OCI-LY7 (cell line): ENCODE measurements around the gene FOXJ2. TPM values are rescaled to one million over a fixed set of nuclear protein-coding genes. Genes with fewer than 3 reads are reported as not detected.

ENCODE experiments used
- BruUV-seq: library from RNA; stranded (reverse); fragments of 400-500 nt; replicated peaks from 2 replicates; lab custom pipeline; 2021; lab: Mats Ljungman, UMichigan
- CTCF ChIA-PET: fragments of 300-600 bp; sonication (Branson Sonifier 250); formaldehyde crosslinking; loops from one replicate; lab custom pipeline; 2022; ENCODE audit warnings: antibody characterized with exemption; ENCODE audit not compliant: unreplicated experiment; lab: Charles Lee
- POLR2A ChIA-PET: fragments of 300-600 bp; sonication (Branson Sonifier 250); formaldehyde crosslinking; loops from one replicate; lab custom pipeline; 2022; ENCODE audit warnings: antibody characterized with exemption; lab: Charles Lee
- DNase-seq: peaks from one replicate; pipeline ENCODE4 v3.0.0-alpha.2; 2015; ENCODE audit warnings: low spot score
- H2AFZ ChIP-seq: fragments of 200-600 bp; sonication (generic), shearing (Covaris generic); 2 replicates; pipeline ENCODE4 v1.6.1; 2014; ENCODE audit warnings: mild to moderate bottlenecking, antibody characterized with exemption, low read length, moderate library complexity
- H3K27ac ChIP-seq: fragments of 200-600 bp; sonication (generic); 2 replicates; pipeline ENCODE4 v1.5.1; 2014; ENCODE audit warnings: mixed run types, low read depth, mild to moderate bottlenecking, moderate library complexity, low read length, inconsistent platforms; ENCODE audit not compliant: poor library complexity, severe bottlenecking
- H3K36me3 ChIP-seq: fragments of 200-600 bp; sonication (generic); 2 replicates; pipeline ENCODE4 v1.6.1; 2014; ENCODE audit warnings: mild to moderate bottlenecking, antibody characterized with exemption, low read length, moderate library complexity, mixed read lengths; ENCODE audit not compliant: insufficient read depth
- H3K4me1 ChIP-seq: fragments of 200-600 bp; sonication (generic); 2 replicates; pipeline ENCODE4 v1.5.1; 2014; ENCODE audit warnings: mild to moderate bottlenecking, low read length; ENCODE audit not compliant: insufficient read depth, poor library complexity, severe bottlenecking
- H3K4me2 ChIP-seq: fragments of 200-600 bp; sonication (generic); 2 replicates; pipeline ENCODE4 v1.6.1; 2014; ENCODE audit warnings: mild to moderate bottlenecking, low read length
- H3K4me3 ChIP-seq: fragments of 200-600 bp; sonication (generic); 2 replicates; pipeline ENCODE4 v1.5.1; 2014; ENCODE audit warnings: mild to moderate bottlenecking, low read depth, low read length; ENCODE audit not compliant: poor library complexity, severe bottlenecking
- H3K79me2 ChIP-seq: fragments of 200-600 bp; sonication (generic); 2 replicates; pipeline ENCODE4 v1.6.1; 2016; ENCODE audit warnings: low read depth, mild to moderate bottlenecking, low read length, moderate library complexity, mixed read lengths; ENCODE audit not compliant: insufficient read depth
- H3K9me2 ChIP-seq: fragments of 200-600 bp; sonication (generic); 2 replicates; pipeline ENCODE4 v1.6.1; 2016; ENCODE audit warnings: mild to moderate bottlenecking, low read length, mixed read lengths; ENCODE audit not compliant: insufficient read depth
- H3K9me3 ChIP-seq: fragments of 200-600 bp; sonication (generic); 2 replicates; pipeline ENCODE4 v1.6.1; 2014; ENCODE audit warnings: mild to moderate bottlenecking, mixed run types, low read length, mixed read lengths
- H4K20me1 ChIP-seq: fragments of 200-600 bp; sonication (generic); 2 replicates; pipeline ENCODE4 v1.6.1; 2014; ENCODE audit warnings: mild to moderate bottlenecking, antibody characterized with exemption, low read length, moderate library complexity, mixed read lengths; ENCODE audit not compliant: insufficient read depth
- EZH2phosphoT487 ChIP-seq: fragments of 200-600 bp; sonication (generic); IDR thresholded peaks from 2 replicates; pipeline ENCODE4 v1.6.1; 2018; ENCODE audit warnings: low read depth, borderline replicate concordance, mild to moderate bottlenecking, mixed run types, antibody characterized with exemption, low read length, moderate library complexity, mixed read lengths
- intact Hi-C: fragments of 100-400 bp; cut with micrococcal nuclease; formaldehyde crosslinking; loops from one replicate; pipeline ENCODE4 v1.10.0; 2022; ENCODE audit not compliant: unreplicated experiment
- total RNA-seq, 2 experiments: library from RNA; depleted of rRNA in 1 of 2; stranded (reverse); fragments of >200 nt in 1 of 2; shearing (Covaris generic) in 1 of 2; gene quantifications; 2 replicates each; pipeline ENCODE4 v1.2.3, GENCODE V29; 2014 to 2022
- TF ChIP-seq, protein P1 (sequence below): fragments of 200-600 bp; sonication (generic); conservative IDR thresholded peaks from 2 replicates; pipeline ENCODE4 v1.5.1; 2014; ENCODE audit warnings: mild to moderate bottlenecking, antibody characterized with exemption, low read length, moderate library complexity, mixed read lengths

The FOXJ2 gene
- total RNA-seq, 2 experiments from 2014 or later = 5.7 to 9.3 TPM

DNA sequence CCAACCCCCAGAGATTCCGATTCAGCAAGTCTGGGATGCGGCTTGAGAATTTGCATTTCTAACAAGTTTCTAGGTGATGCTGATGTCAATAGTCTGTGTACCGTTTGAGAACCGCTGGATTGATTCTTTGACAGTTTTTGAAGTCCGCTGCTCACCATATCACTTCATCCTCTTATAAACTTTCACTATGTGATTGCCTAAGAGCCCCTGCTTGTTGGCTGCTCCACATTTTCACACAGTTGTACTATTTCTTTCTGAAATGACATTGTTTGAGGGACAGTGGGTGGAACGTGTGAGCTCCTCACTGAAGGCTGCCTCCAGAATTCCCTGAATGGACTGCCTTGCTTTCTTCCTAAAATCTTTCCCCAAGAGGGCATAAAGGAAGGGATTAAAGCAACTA, 26.0 kb downstream of the FOXJ2 start:
- CTCF ChIA-PET = no interaction called here
- H3K9me2 ChIP-seq = no peaks in the 10 kb centered on the region
- no peak overlapping the region for H3K27ac ChIP-seq
- no TSS peak for BruUV-seq
- POLR2A ChIA-PET = no interaction called here
- no peak for DNase-seq
- TF ChIP-seq, protein P1, sequence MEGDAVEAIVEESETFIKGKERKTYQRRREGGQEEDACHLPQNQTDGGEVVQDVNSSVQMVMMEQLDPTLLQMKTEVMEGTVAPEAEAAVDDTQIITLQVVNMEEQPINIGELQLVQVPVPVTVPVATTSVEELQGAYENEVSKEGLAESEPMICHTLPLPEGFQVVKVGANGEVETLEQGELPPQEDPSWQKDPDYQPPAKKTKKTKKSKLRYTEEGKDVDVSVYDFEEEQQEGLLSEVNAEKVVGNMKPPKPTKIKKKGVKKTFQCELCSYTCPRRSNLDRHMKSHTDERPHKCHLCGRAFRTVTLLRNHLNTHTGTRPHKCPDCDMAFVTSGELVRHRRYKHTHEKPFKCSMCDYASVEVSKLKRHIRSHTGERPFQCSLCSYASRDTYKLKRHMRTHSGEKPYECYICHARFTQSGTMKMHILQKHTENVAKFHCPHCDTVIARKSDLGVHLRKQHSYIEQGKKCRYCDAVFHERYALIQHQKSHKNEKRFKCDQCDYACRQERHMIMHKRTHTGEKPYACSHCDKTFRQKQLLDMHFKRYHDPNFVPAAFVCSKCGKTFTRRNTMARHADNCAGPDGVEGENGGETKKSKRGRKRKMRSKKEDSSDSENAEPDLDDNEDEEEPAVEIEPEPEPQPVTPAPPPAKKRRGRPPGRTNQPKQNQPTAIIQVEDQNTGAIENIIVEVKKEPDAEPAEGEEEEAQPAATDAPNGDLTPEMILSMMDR = no peak
- no peak for TF ChIP-seq EZH2phosphoT487
- H3K4me2 ChIP-seq = no peak overlapping the region
- H4K20me1 ChIP-seq = no peaks in the 10 kb centered on the region
- H2AFZ ChIP-seq = no peak overlapping the region
- no peaks in the 10 kb centered on the region for H3K79me2 ChIP-seq
- H3K4me1 ChIP-seq = no peaks in the 10 kb centered on the region
- no peaks in the 10 kb centered on the region for H3K9me3 ChIP-seq
- intact Hi-C loops = no loop called here
- H3K36me3 ChIP-seq = no peaks in the 10 kb centered on the region
- no peak overlapping the region for H3K4me3 ChIP-seq

DNA sequence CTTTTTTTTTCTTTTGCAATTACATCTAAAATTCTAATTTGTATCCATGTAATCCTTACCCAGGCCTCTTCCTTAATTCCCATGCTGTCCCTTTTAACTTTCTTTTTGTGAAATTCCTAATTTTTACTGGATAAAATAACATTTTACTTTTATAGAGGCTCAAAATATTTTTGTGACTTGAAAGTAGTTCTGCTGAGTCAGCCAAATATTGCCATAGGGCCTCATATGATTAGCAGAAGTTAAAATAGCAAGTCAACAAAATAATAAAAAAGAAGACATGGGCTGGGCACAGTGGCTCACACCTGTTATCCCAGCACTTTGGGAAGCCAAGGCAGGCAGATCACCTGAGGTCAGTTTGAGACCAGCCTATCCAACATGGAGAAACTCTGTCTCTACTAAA, 31.6 kb downstream of the FOXJ2 start:
- Histone ChIP-seq H3K36me3 (no peaks in the 10 kb centered on the region), H3K79me2 (no peaks in the 10 kb centered on the region), H3K4me1 (no peaks in the 10 kb centered on the region), H3K9me3 (no peaks in the 10 kb centered on the region), H4K20me1 (no peaks in the 10 kb centered on the region), H2AFZ (no peak overlapping the region), H3K4me2 (no peak overlapping the region), H3K27ac (no peak overlapping the region), H3K4me3 (no peak overlapping the region), H3K9me2 (no peaks in the 10 kb centered on the region)
- no peak for DNase-seq
- no peak for TF ChIP-seq EZH2phosphoT487
- TF ChIP-seq, protein P1 = no peak
- intact Hi-C loops = no loop called here
- ChIA-PET CTCF (no interaction called here), POLR2A (interaction anchor here (0.6 kb wide), 1 partner anchor 17 kb away, joined by 6 read pairs; no protein-coding TSS in a partner anchor)
- BruUV-seq = no TSS peak

DNA sequence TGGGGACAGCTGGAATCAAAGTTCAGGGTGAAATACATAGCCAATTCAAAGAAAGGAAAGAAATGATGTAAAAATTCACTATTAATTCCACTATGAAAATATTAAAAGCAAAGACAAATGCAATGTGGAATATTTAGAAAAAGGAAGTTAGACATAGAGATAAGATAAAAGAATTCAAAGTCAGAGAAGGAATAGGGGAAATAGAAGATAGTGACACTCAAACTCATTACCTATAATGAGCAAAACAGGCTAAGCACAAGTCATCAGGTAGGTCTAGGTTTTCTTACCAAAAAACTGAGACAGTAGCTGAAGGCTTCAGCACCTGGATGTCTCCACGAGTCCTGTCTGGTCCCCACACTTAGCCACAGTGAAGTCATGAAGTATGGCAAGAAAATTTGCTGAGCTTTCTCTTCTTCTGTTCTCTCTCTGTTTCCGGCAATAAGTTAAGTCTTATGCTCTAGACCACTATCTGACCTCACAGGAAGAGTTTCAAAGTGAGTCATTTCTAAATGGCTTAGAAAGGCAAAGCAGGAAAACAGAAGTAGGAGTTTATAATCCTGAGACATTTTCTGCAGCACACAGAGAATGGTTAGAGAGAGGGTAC, 33.6 kb downstream of the FOXJ2 start, which contains the start of gene C3AR1:
Gene C3AR1, minus strand, starts transcription at position 369 of the 604 bp plus-strand sequence. CDS start 6,174 bp downstream, outside the sequence.
- BruUV-seq = no TSS peak
- H3K4me2 ChIP-seq = no peak within 1 kb of the TSS
- H3K9me2 ChIP-seq = no peaks in the 10 kb centered on the region
- intact Hi-C loops = no loop called here
- H3K4me1 ChIP-seq = no peaks in the 10 kb centered on the region
- H4K20me1 ChIP-seq = no peaks in the 10 kb centered on the region
- DNase-seq = no peak
- ChIA-PET CTCF (no interaction called here), POLR2A (interaction anchor here (0.9 to 1.3 kb wide), 2 partner anchors 12 to 95 kb away, joined by 4 read pairs; no protein-coding TSS in a partner anchor)
- TF ChIP-seq, protein P1 = no peak
- TF ChIP-seq EZH2phosphoT487 = no peak
- no peaks in the 10 kb centered on the region for H3K9me3 ChIP-seq
- H2AFZ ChIP-seq = peak within 1 kb of the TSS; percentile 43
- no peak within 1 kb of the TSS for H3K27ac ChIP-seq
- no peak within 1 kb of the TSS for H3K4me3 ChIP-seq
- no peaks in the 10 kb centered on the region for H3K79me2 ChIP-seq
- no peaks in the 10 kb centered on the region for H3K36me3 ChIP-seq
